ENCODE results near the gene PLGRKT.
A peak's percentile ranks its signal among the peaks of the same experiment; 100 is the strongest.
"Not testable (repeated sequence)": the region's sequence is repeated elsewhere in the genome, so short reads cannot be mapped to it uniquely, and the experiment has no call there.

PLGRKT gene

GRCh38 chr9:5429873-5430564 is 7.7 kb downstream of the PLGRKT start:
- no peak for FAIRE-seq

- no peak for FAIRE-seq
These were observed 8.8 kb downstream of the PLGRKT start for GRCh38 chr9:5428794-5429528.

GRCh38 chr9:5428172-5428571 is 9.6 kb downstream of the PLGRKT start:
- no peak for FAIRE-seq

GRCh38 chr9:5427005-5427404 is 10.7 kb downstream of the PLGRKT start:
- FAIRE-seq, result no peak

- peak; percentile 34 for FAIRE-seq
These were observed 12.6 kb downstream of the PLGRKT start for GRCh38 chr9:5425006-5425628.

GRCh38 chr9:5422276-5422675 is 15.4 kb downstream of the PLGRKT start:
- no peak for FAIRE-seq

- no peak for FAIRE-seq
These were observed 16.6 kb downstream of the PLGRKT start for GRCh38 chr9:5421163-5421562.

- FAIRE-seq, result no peak
These were observed 17.7 kb downstream of the PLGRKT start for GRCh38 chr9:5419987-5420386.

GRCh38 chr9:5418481-5418880 is 19.2 kb downstream of the PLGRKT start:
- no peak for FAIRE-seq

- FAIRE-seq, result no peak
These were observed 20.8 kb downstream of the PLGRKT start for GRCh38 chr9:5416953-5417352.

- FAIRE-seq, result no peak
These were observed 29.1 kb downstream of the PLGRKT start for GRCh38 chr9:5408596-5408995.

GRCh38 chr9:5402217-5402616 is 35.5 kb downstream of the PLGRKT start:
- no peak for FAIRE-seq

- not testable (repeated sequence) for FAIRE-seq
These were observed 40.2 kb downstream of the PLGRKT start for GRCh38 chr9:5397547-5397946.

- no peak for FAIRE-seq
These were observed 42.3 kb downstream of the PLGRKT start for GRCh38 chr9:5395428-5395827.

- FAIRE-seq, result not testable (repeated sequence)
These were observed 43.7 kb downstream of the PLGRKT start for GRCh38 chr9:5393976-5394375.

- FAIRE-seq, result no peak
These were observed 44.2 kb downstream of the PLGRKT start for GRCh38 chr9:5393497-5393896.

GRCh38 chr9:5392285-5392684 is 45.4 kb downstream of the PLGRKT start:
- no peak for FAIRE-seq

GRCh38 chr9:5389109-5389732 is 48.5 kb downstream of the PLGRKT start:
- FAIRE-seq, result no peak

GRCh38 chr9:5388026-5388819 is 49.5 kb downstream of the PLGRKT start:
- no peak for FAIRE-seq

- no peak for FAIRE-seq
These were observed 53.3 kb downstream of the PLGRKT start for GRCh38 chr9:5384436-5384835.

- no peak for FAIRE-seq
These were observed 55.2 kb downstream of the PLGRKT start for GRCh38 chr9:5382479-5382878.

GRCh38 chr9:5375790-5376477 is 61.8 kb downstream of the PLGRKT start:
- no peak for FAIRE-seq

Measured in TTC549 (cell line).